Osteocyte (in vitro differentiated cells): ENCODE measurements around the gene STAMBPL1. TPM values are rescaled to one million over a fixed set of nuclear protein-coding genes. Genes with fewer than 3 reads are reported as not detected.

Experiments used
- DNase-seq: peaks from one replicate; pipeline ENCODE4 v3.0.0; 2021; ENCODE audit warnings: mixed read lengths; ENCODE audit not compliant: unreplicated experiment; ENCODE audit errors: extremely low spot score
- H3K27ac Mint-ChIP-seq: one replicate; pipeline ENCODE4 v1.8.0; 2021; ENCODE audit warnings: mild to moderate bottlenecking, mixed read lengths; ENCODE audit not compliant: unreplicated experiment
- H3K27me3 Mint-ChIP-seq: one replicate; pipeline ENCODE4 v1.8.0; 2021; ENCODE audit warnings: mixed read lengths; ENCODE audit not compliant: unreplicated experiment
- H3K36me3 Mint-ChIP-seq: one replicate; pipeline ENCODE4 v1.8.0; 2021; ENCODE audit warnings: mixed read lengths; ENCODE audit not compliant: unreplicated experiment
- H3K4me1 Mint-ChIP-seq: one replicate; pipeline ENCODE4 v1.8.0; 2021; ENCODE audit warnings: mixed read lengths; ENCODE audit not compliant: unreplicated experiment
- H3K4me3 Mint-ChIP-seq: one replicate; pipeline ENCODE4 v1.8.0; 2021; ENCODE audit warnings: mild to moderate bottlenecking, moderate library complexity, mixed read lengths; ENCODE audit not compliant: unreplicated experiment
- H3K9me3 Mint-ChIP-seq: one replicate; pipeline ENCODE4 v1.8.0; 2021; ENCODE audit warnings: mixed read lengths; ENCODE audit not compliant: unreplicated experiment
- CTCF ChIP-seq: fragments of 200-600 bp; sonication (generic); IDR thresholded peaks from 2 replicates; pipeline ENCODE4 v1.5.0; 2021; ENCODE audit warnings: antibody characterized with exemption, mild to moderate bottlenecking, moderate library complexity
- total RNA-seq: library from RNA; stranded (reverse); gene quantifications from 2 replicates; pipeline ENCODE4 v1.2.1, GENCODE V29; 2021

STAMBPL1 gene
- total RNA-seq, 1 donor from 2014 or later, result 4.8 TPM

GRCh38 chr10:88849234-88849633, 30.8 kb upstream of the STAMBPL1 start:
- H3K9me3 Mint-ChIP-seq, result no peaks in the 10 kb centered on the region
- H3K4me3 Mint-ChIP-seq, result no peak overlapping the region
- DNase-seq, result no peak
- TF ChIP-seq CTCF, result no peak
- H3K36me3 Mint-ChIP-seq, result no peaks in the 10 kb centered on the region
- peaks cover 9% of the 10 kb centered on the region for H3K27me3 Mint-ChIP-seq
- H3K27ac Mint-ChIP-seq, result no peak overlapping the region
- peaks cover 8% of the 10 kb centered on the region for H3K4me1 Mint-ChIP-seq

DNA sequence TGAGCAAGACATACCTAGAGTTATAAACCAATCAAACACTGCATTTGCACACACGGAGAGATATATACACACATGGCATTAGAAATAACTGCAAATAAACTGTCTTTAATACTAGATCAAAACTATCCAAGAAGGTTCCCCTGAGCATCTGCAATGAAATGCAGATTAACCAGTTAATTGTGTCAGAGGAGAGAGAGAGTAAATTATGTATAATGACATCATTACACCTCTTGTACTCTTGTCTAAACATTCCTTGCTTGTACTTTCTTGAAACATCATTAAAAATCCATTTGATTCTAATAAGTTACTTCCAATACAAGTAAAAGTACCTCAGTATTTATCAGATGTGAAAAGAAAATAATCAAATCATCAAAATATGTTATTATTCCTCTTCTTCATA, 29.3 kb upstream of the STAMBPL1 start:
- H3K27ac Mint-ChIP-seq, result no peak overlapping the region

DNA sequence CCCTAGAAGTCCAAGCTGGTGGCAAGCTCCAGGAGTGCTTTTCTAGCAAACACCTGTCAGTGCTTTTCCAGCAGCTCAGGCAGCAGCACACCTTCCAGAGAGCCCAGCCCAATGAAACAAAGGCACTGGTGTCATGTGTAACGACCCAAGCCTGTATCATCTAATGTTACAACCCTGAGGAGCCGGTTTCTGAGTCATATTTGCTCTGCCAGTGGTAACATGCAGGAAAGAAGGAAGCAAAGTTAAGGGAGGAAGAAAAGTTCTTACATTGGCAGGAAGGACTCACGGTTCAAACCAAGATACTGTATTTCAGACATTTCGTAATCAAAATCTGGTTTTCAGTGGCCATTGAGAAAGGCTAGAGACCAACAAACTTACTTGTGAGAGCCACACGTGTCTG, 28.3 kb upstream of the STAMBPL1 start, which contains the start of gene ANKRD22:
ANKRD22 (minus strand) TSS at position 139 of the 400 bp plus-strand sequence. CDS start 237 bp downstream, outside the sequence.
- no peak within 1 kb of the TSS for H3K27ac Mint-ChIP-seq
- no peaks in the 10 kb centered on the region for H3K9me3 Mint-ChIP-seq
- no peaks in the 10 kb centered on the region for H3K27me3 Mint-ChIP-seq
- H3K4me1 Mint-ChIP-seq, result peaks cover 8% of the 10 kb centered on the region
- H3K4me3 Mint-ChIP-seq, result no peak within 1 kb of the TSS
- TF ChIP-seq CTCF, result no peak
- H3K36me3 Mint-ChIP-seq, result no peaks in the 10 kb centered on the region
- DNase-seq, result no peak

More for the DNA sequence above, 29.3 kb upstream of the STAMBPL1 start:
- Mint-ChIP-seq H3K27me3 (no peaks in the 10 kb centered on the region), H3K36me3 (no peaks in the 10 kb centered on the region), H3K4me3 (no peak overlapping the region), H3K9me3 (no peaks in the 10 kb centered on the region), H3K4me1 (peaks cover 8% of the 10 kb centered on the region)
- DNase-seq, result no peak
- no peak for TF ChIP-seq CTCF

DNA sequence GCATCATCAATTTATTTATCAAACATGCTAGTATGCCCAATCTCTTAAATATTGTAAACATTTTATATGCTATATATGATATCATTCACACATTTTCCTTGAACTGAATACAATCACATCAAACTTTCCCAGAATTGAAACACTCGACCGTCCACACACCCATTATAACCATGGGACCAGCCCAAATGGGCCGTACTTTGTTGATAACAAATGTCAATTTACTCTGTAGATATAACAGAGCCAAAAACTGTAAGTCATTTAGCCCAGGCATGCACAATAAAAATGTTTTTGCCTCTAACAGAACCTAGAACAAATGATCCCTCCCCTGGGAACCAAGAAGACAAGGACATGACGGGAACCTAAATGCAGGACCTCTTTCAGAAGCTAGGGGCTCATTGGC, 27.7 kb upstream of the STAMBPL1 start:
- Mint-ChIP-seq H3K27me3 (no peaks in the 10 kb centered on the region), H3K4me3 (no peak overlapping the region), H3K36me3 (no peaks in the 10 kb centered on the region), H3K9me3 (no peaks in the 10 kb centered on the region), H3K27ac (no peak overlapping the region), H3K4me1 (peaks cover 8% of the 10 kb centered on the region)
- no peak for TF ChIP-seq CTCF
- DNase-seq, result no peak

- Mint-ChIP-seq H3K27me3 (no peaks in the 10 kb centered on the region), H3K4me1 (peaks cover 6% of the 10 kb centered on the region), H3K36me3 (no peaks in the 10 kb centered on the region), H3K27ac (no peak overlapping the region), H3K4me3 (no peak overlapping the region), H3K9me3 (no peaks in the 10 kb centered on the region)
- no peak for DNase-seq
- no peak for TF ChIP-seq CTCF
These were observed 26.7 kb upstream of the STAMBPL1 start for GRCh38 chr10:88853155-88853881.
